Measurements from ENCODE around the gene IFNA7.
"Not testable (repeated sequence)": the region's sequence is repeated elsewhere in the genome, so short reads cannot be mapped to it uniquely, and the experiment has no call there.

Gene IFNA7

GRCh38 chr9:21202105-21202504 lies at the start of gene IFNA7:
TSS of gene IFNA7 (minus strand) at chr9:21202205. CDS start at chr9:21202165, 40 bp downstream.
- DNase-seq (ENCODE audit: low spot score) = not testable (repeated sequence)

GRCh38 chr9:21251638-21252037 lies 49.6 kb upstream of the IFNA7 start:
- no peak for DNase-seq (ENCODE audit: low spot score)

- no peak for DNase-seq (ENCODE audit: low spot score)
Measured at GRCh38 chr9:21251190-21251589, 49.2 kb upstream of the IFNA7 start.

- DNase-seq (ENCODE audit: low spot score) = no peak
Measured at GRCh38 chr9:21244836-21245235, 42.8 kb upstream of the IFNA7 start.

GRCh38 chr9:21239911-21240310 lies 37.9 kb upstream of the IFNA7 start, which contains the start of gene IFNA14:
TSS of gene IFNA14 (minus strand) at chr9:21240005. CDS start at chr9:21239935, 70 bp downstream.
- no peak for DNase-seq (ENCODE audit: low spot score)

GRCh38 chr9:21236360-21236714 lies 34.3 kb upstream of the IFNA7 start:
- DNase-seq (ENCODE audit: low spot score) = not testable (repeated sequence)

- DNase-seq (ENCODE audit: low spot score) = peak; percentile 59
Measured at GRCh38 chr9:21235468-21236359, 33.7 kb upstream of the IFNA7 start.

- DNase-seq (ENCODE audit: low spot score) = no peak
Measured at GRCh38 chr9:21234153-21234687, 32.2 kb upstream of the IFNA7 start.

GRCh38 chr9:21233258-21233657 lies 31.3 kb upstream of the IFNA7 start:
- no peak for DNase-seq (ENCODE audit: low spot score)

- DNase-seq (ENCODE audit: low spot score) = no peak
Measured at GRCh38 chr9:21228122-21228521, 26.1 kb upstream of the IFNA7 start, which contains the start of gene IFNA17. TSS of gene IFNA17 (minus strand) at chr9:21228222. CDS start at chr9:21228173, 49 bp downstream.

- not testable (repeated sequence) for DNase-seq (ENCODE audit: low spot score)
Measured at GRCh38 chr9:21217211-21217610, 15.2 kb upstream of the IFNA7 start, which contains the start of gene IFNA16. TSS of gene IFNA16 (minus strand) at chr9:21217311. CDS start at chr9:21217305, 6 bp downstream.

- DNase-seq (ENCODE audit: low spot score) = peak; percentile 29
Measured at GRCh38 chr9:21213411-21214326, 11.7 kb upstream of the IFNA7 start.

GRCh38 chr9:21212160-21212559 lies 10.2 kb upstream of the IFNA7 start:
- DNase-seq (ENCODE audit: low spot score) = not testable (repeated sequence)

- DNase-seq (ENCODE audit: low spot score) = not testable (repeated sequence)
Measured at GRCh38 chr9:21210782-21211181, 8.8 kb upstream of the IFNA7 start.

GRCh38 chr9:21210311-21210710 lies 8.3 kb upstream of the IFNA7 start:
- no peak for DNase-seq (ENCODE audit: low spot score)

- DNase-seq (ENCODE audit: low spot score) = not testable (repeated sequence)
Measured at GRCh38 chr9:21207043-21207442, 5.0 kb upstream of the IFNA7 start, which contains the start of gene IFNA10. TSS of gene IFNA10 (minus strand) at chr9:21207143. CDS start at chr9:21207097, 46 bp downstream.

- DNase-seq (ENCODE audit: low spot score) = no peak
Measured at GRCh38 chr9:21205204-21205603, 3.2 kb upstream of the IFNA7 start.

GRCh38 chr9:21194867-21195776 lies 6.9 kb downstream of the IFNA7 start:
- DNase-seq (ENCODE audit: low spot score) = peak; percentile 16

- DNase-seq (ENCODE audit: low spot score) = not testable (repeated sequence)
Measured at GRCh38 chr9:21187487-21187886, 14.5 kb downstream of the IFNA7 start, which contains the start of gene IFNA4. TSS of gene IFNA4 (minus strand) at chr9:21187587. CDS start at chr9:21187531, 56 bp downstream.

Measured in kidney capillary endothelial cell (primary cell).